SK-N-SH treated with all-trans-retinoic acid at 6 μM for 48 hours (cell line): Measurements from ENCODE around the gene KCNT1.
"Not testable (repeated sequence)": the region's sequence is repeated elsewhere in the genome, so short reads cannot be mapped to it uniquely, and the experiment has no call there.

Experiments used
- ATAC-seq: fragments of 200-7000 bp; cut with Tn5 transposase; 3 replicates; pipeline ENCODE4 v1.9.1; 2020; ENCODE audit warnings: mild to moderate bottlenecking, moderate library complexity
- ARNTL ChIP-seq: fragments of 450-650 bp; formaldehyde crosslinking; IDR thresholded peaks from 2 replicates; pipeline ENCODE4 v1.5.0; 2020; ENCODE audit warnings: low read depth, mild to moderate bottlenecking, moderate library complexity, borderline replicate concordance
- BACH2 ChIP-seq: fragments of 250-450 bp; sonication (Bioruptor Pico); IDR thresholded peaks from 2 replicates; pipeline ENCODE4 v1.9.0; 2021; ENCODE audit warnings: mild to moderate bottlenecking, borderline replicate concordance
- CREB5 ChIP-seq: fragments of 250-450 bp; sonication (Bioruptor Pico); IDR thresholded peaks from 2 replicates; pipeline ENCODE4 v1.5.1; 2020; ENCODE audit warnings: low read depth, mild to moderate bottlenecking, moderate library complexity
- CSDC2 ChIP-seq: fragments of 250-450 bp; sonication (Bioruptor Pico); IDR thresholded peaks from 2 replicates; pipeline ENCODE4 v1.5.0; 2020; ENCODE audit warnings: mild to moderate bottlenecking, moderate library complexity
- CSRNP3 ChIP-seq: fragments of 250-450 bp; sonication (Bioruptor Pico); IDR thresholded peaks from 2 replicates; pipeline ENCODE4 v1.5.1; 2021; ENCODE audit warnings: mild to moderate bottlenecking, moderate library complexity
- ESRRG ChIP-seq: fragments of 250-450 bp; sonication (Bioruptor Pico); IDR thresholded peaks from 2 replicates; pipeline ENCODE4 v1.6.1; 2021; ENCODE audit warnings: mild to moderate bottlenecking
- GLIS3 ChIP-seq: fragments of 250-450 bp; sonication (Bioruptor Pico); IDR thresholded peaks from 2 replicates; pipeline ENCODE4 v1.5.0; 2020; ENCODE audit warnings: mild to moderate bottlenecking, moderate library complexity
- ISL1 ChIP-seq: fragments of 250-450 bp; sonication (Bioruptor Pico); IDR thresholded peaks from 2 replicates; pipeline ENCODE4 v2.1.2; 2022; ENCODE audit warnings: mild to moderate bottlenecking, moderate library complexity
- OSR1 ChIP-seq: fragments of 250-450 bp; sonication (Bioruptor Pico); IDR thresholded peaks from 2 replicates; pipeline ENCODE4 v1.8.0; 2022; ENCODE audit warnings: moderate library complexity, mild to moderate bottlenecking, inconsistent platforms
- PATZ1 ChIP-seq: fragments of 250-450 bp; sonication (Bioruptor Pico); IDR thresholded peaks from 2 replicates; pipeline ENCODE4 v1.8.0; 2020; ENCODE audit warnings: mild to moderate bottlenecking, moderate library complexity, borderline replicate concordance
- POU6F1 ChIP-seq: fragments of 250-450 bp; sonication (Bioruptor Pico); IDR thresholded peaks from 2 replicates; pipeline ENCODE4 v1.8.0; 2021; ENCODE audit warnings: low read depth, mild to moderate bottlenecking, moderate library complexity, borderline replicate concordance
- PPARA ChIP-seq: fragments of 250-450 bp; sonication (Bioruptor Pico); IDR thresholded peaks from 2 replicates; pipeline ENCODE4 v1.5.0; 2020; ENCODE audit warnings: mild to moderate bottlenecking, borderline replicate concordance
- RARB ChIP-seq: fragments of 250-450 bp; sonication (Bioruptor Pico); IDR thresholded peaks from 2 replicates; pipeline ENCODE4 v1.8.0; 2021; ENCODE audit warnings: mild to moderate bottlenecking, moderate library complexity
- SNAI2 ChIP-seq: fragments of 250-450 bp; sonication (Bioruptor Pico); IDR thresholded peaks from 2 replicates; pipeline ENCODE4 v1.5.0; 2020; ENCODE audit warnings: mild to moderate bottlenecking, moderate library complexity
- TCF4 ChIP-seq: fragments of 250-450 bp; sonication (Bioruptor Pico); IDR thresholded peaks from 2 replicates; pipeline ENCODE4 v1.8.0; 2021; ENCODE audit warnings: mild to moderate bottlenecking, moderate library complexity, borderline replicate concordance
- TOX ChIP-seq: fragments of 250-450 bp; sonication (Bioruptor Pico); IDR thresholded peaks from 2 replicates; pipeline ENCODE4 v1.8.0; 2021; ENCODE audit warnings: mild to moderate bottlenecking, moderate library complexity, borderline replicate concordance
- TSHZ2 ChIP-seq: fragments of 250-450 bp; sonication (Bioruptor Pico); IDR thresholded peaks from 2 replicates; pipeline ENCODE4 v1.5.0; 2020; ENCODE audit warnings: mild to moderate bottlenecking, moderate library complexity
- ZC3H10 ChIP-seq: fragments of 250-450 bp; sonication (Bioruptor Pico); IDR thresholded peaks from 2 replicates; pipeline ENCODE4 v1.5.1; 2021; ENCODE audit warnings: mild to moderate bottlenecking, moderate library complexity
- ZFP3 ChIP-seq: fragments of 250-450 bp; sonication (Bioruptor Pico); IDR thresholded peaks from 2 replicates; pipeline ENCODE4 v1.5.0; 2020; ENCODE audit warnings: mild to moderate bottlenecking, moderate library complexity
- ZFP30 ChIP-seq: fragments of 450-650 bp; formaldehyde crosslinking; IDR thresholded peaks from 2 replicates; pipeline ENCODE4 v1.5.0; 2022; ENCODE audit warnings: mild to moderate bottlenecking, moderate library complexity
- ZNF565 ChIP-seq: fragments of 450-650 bp; formaldehyde crosslinking; conservative IDR thresholded peaks from 2 replicates; pipeline ENCODE4 v1.5.0; 2020; ENCODE audit warnings: low read depth, mild to moderate bottlenecking, moderate library complexity
- ZNF70 ChIP-seq: fragments of 450-650 bp; formaldehyde crosslinking; IDR thresholded peaks from 2 replicates; pipeline ENCODE4 v1.5.0; 2020; ENCODE audit warnings: mild to moderate bottlenecking, moderate library complexity
- ZNF8 ChIP-seq: fragments of 450-650 bp; formaldehyde crosslinking; IDR thresholded peaks from 2 replicates; pipeline ENCODE4 v1.5.0; 2020; ENCODE audit warnings: mild to moderate bottlenecking, moderate library complexity

KCNT1 gene

GRCh38 chr9:135670721-135671590 is 31.0 kb upstream of the KCNT1 start:
- ATAC-seq: no peak
- no peak for TF ChIP-seq TOX (CRISPR knock-in tag)
- TF ChIP-seq TCF4 (CRISPR knock-in tag): no peak
- TF ChIP-seq SNAI2 (CRISPR knock-in tag): no peak
- no peak for TF ChIP-seq GLIS3 (CRISPR knock-in tag)
- TF ChIP-seq ESRRG (CRISPR knock-in tag): no peak
- no peak for TF ChIP-seq ARNTL
- TF ChIP-seq CSRNP3: no peak
- no peak for TF ChIP-seq ISL1 (CRISPR knock-in tag)
- TF ChIP-seq ZNF565 (CRISPR knock-in tag): no peak
- no peak for TF ChIP-seq RARB (CRISPR knock-in tag)
- TF ChIP-seq ZNF8 (CRISPR knock-in tag): no peak
- TF ChIP-seq CREB5: no peak
- TF ChIP-seq ZFP30: no peak
- TF ChIP-seq CSDC2 (CRISPR knock-in tag): no peak
- no peak for TF ChIP-seq POU6F1 (CRISPR knock-in tag)
- TF ChIP-seq ZFP3 (CRISPR knock-in tag): no peak
- no peak for TF ChIP-seq OSR1 (CRISPR knock-in tag)
- TF ChIP-seq ZC3H10 (CRISPR knock-in tag): no peak
- TF ChIP-seq BACH2: no peak
- TF ChIP-seq PATZ1 (CRISPR knock-in tag): no peak

- TF ChIP-seq POU6F1 (CRISPR knock-in tag) (no peak), ZFP30 (no peak)
- ATAC-seq: no peak
Measured at GRCh38 chr9:135671591-135672041, 30.4 kb upstream of the KCNT1 start.

GRCh38 chr9:135672786-135673185 is 29.2 kb upstream of the KCNT1 start:
- ATAC-seq: not testable (repeated sequence)

- ATAC-seq: no peak
- TF ChIP-seq ZFP3 (CRISPR knock-in tag) (no peak), ESRRG (CRISPR knock-in tag) (no peak), ZNF70 (CRISPR knock-in tag) (no peak), TSHZ2 (CRISPR knock-in tag) (no peak), PPARA (CRISPR knock-in tag) (no peak), ZC3H10 (CRISPR knock-in tag) (no peak), TCF4 (CRISPR knock-in tag) (no peak), OSR1 (CRISPR knock-in tag) (no peak), ZNF8 (CRISPR knock-in tag) (no peak), BACH2 (no peak), ISL1 (CRISPR knock-in tag) (no peak), CREB5 (no peak), SNAI2 (CRISPR knock-in tag) (no peak), GLIS3 (CRISPR knock-in tag) (no peak), CSDC2 (CRISPR knock-in tag) (no peak), ZNF565 (CRISPR knock-in tag) (no peak), ZFP30 (no peak)
Measured at GRCh38 chr9:135673941-135674340, 28.0 kb upstream of the KCNT1 start.
